ENCODE results near the gene SLC29A3. TPM values are rescaled to one million over a fixed set of nuclear protein-coding genes. Genes with fewer than 3 reads are reported as not detected.

Gene SLC29A3
- total and polyA plus RNA-seq, 2 of the 8 experiments (the other 6 are each of a cell fraction or from before 2014, with no cell fraction given), result 14.0 to 24.6 TPM

DNA sequence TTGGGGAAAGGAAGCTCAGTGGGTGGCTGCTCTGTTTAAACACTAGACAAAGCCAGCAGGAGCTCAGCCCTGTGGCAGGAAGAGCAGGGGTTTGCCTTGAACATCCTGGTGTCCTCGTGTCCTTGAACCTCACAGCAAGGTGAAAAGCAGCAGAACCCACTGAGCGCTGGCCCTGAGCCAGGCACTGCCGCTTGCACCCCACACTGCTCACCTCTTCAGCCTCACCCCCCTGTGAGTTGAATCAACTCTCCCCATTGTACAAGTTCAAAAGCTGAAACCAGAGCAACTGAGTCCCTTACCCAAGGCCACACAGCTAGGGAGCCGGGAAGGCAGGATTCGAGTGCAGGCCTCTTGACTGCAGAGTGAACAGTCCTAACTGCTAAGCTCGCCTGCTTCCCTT lies 32.0 kb downstream of the SLC29A3 start:
- Histone ChIP-seq H2BK5ac (ENCODE audit: low read depth, low read length) (no peak overlapping the region), H3K79me2 (ENCODE audit: control insufficient read depth in 1 of 2, insufficient read depth in 2 of 2, low read length in 2 of 2) (no peaks in the 10 kb centered on the region), H3K27ac (ENCODE audit: low read depth, low read length) (no peak overlapping the region), H3K79me1 (ENCODE audit: low read depth, low read length) (no peaks in the 10 kb centered on the region), H3K9ac (replicated peaks in 1 of 4; ENCODE audit: extremely low read depth in 1 of 4, low read depth in 3 of 4, low read length in 3 of 4) (no peak overlapping the region), H3K4me2 (ENCODE audit: insufficient read depth in 1 of 2, low read depth in 2 of 2, low read length in 2 of 2) (no peak overlapping the region), H4K91ac (replicated peaks; ENCODE audit: insufficient read length, low read length) (no peak overlapping the region), H2AFZ (ENCODE audit: low read length) (no peak overlapping the region), H2AK5ac (ENCODE audit: low read depth, low read length) (no peak overlapping the region), H3K4me3 (ENCODE audit: extremely low read depth in 1 of 4, insufficient read depth in 2 of 4, low read depth in 3 of 4, low read length in 4 of 4) (no peak overlapping the region), H3K18ac (ENCODE audit: extremely low read depth, low read length) (no peak overlapping the region), H3K4me1 (replicated peaks in 1 of 4; ENCODE audit: control insufficient read depth in 3 of 4, insufficient read depth in 4 of 4, low read length in 3 of 4) (peaks cover 0 to 19% (median 9%) of the 10 kb centered on the region in 4 experiments; a peak in 5 of 7 replicates), H3K14ac (ENCODE audit: insufficient read length) (no peak overlapping the region), H3K36me3 (ENCODE audit: control insufficient read depth in 2 of 4, insufficient read depth in 4 of 4, low read length in 3 of 4) (peaks cover 0 to 8% (median under 1%) of the 10 kb centered on the region in 4 experiments; a peak in 2 of 8 replicates), H3K9me3 (ENCODE audit: insufficient read depth in 2 of 2, low read depth in 1 of 2, low read length in 1 of 2) (no peaks in the 10 kb centered on the region), H3K23me2 (ENCODE audit: low read depth, low read length) (no peaks in the 10 kb centered on the region), H2BK15ac (ENCODE audit: low read length) (no peak overlapping the region), H3K4ac (replicated peaks; ENCODE audit: insufficient read length, low read depth, low read length) (no peak overlapping the region), H3K27me3 (replicated peaks in 1 of 4; ENCODE audit: control insufficient read depth in 3 of 4, extremely low read depth in 1 of 4, insufficient read depth in 3 of 4, low read length in 3 of 4) (no peaks in the 10 kb centered on the region), H4K5ac (ENCODE audit: insufficient read length, low read depth, low read length) (no peak overlapping the region), H2BK120ac (replicated peaks; ENCODE audit: low read depth, low read length) (no peak overlapping the region), H2BK20ac (ENCODE audit: low read length) (no peak overlapping the region), H4K20me1 (replicated peaks in 1 of 2; ENCODE audit: control insufficient read depth in 1 of 2, insufficient read depth in 2 of 2, low read length in 2 of 2) (peaks cover 0 to 6% of the 10 kb centered on the region in 2 experiments), H3K23ac (ENCODE audit: insufficient read length) (no peak overlapping the region), H4K8ac (ENCODE audit: extremely low read depth, insufficient read depth, low read length) (no peak overlapping the region), H3K56ac (replicated peaks; ENCODE audit: insufficient read length, low read depth, low read length) (no peak overlapping the region), H2BK12ac (ENCODE audit: low read depth, low read length) (no peak overlapping the region)
- DNase-seq (ENCODE audit: low read depth in 1 of 2, low spot score in 2 of 2), result no peak
- WGBS, 2 experiments (ENCODE audit: extremely low coverage in 1 of 2, insufficient coverage in 1 of 2, insufficient read length in 1 of 2, insufficient replicate concordance in 2 of 2, low coverage in 1 of 2, low lambda C conversion rate in 2 of 2, missing lambda C conversion rate in 1 of 2), result 78% methylated on average over 6 of the region's 6 CpGs; no CpG with 5 or more reads in 1 of the 2 experiments
- FAIRE-seq, result no peak
- TF ChIP-seq HDAC2 (IDR thresholded peaks at IDR 0.05; ENCODE audit: borderline replicate concordance in 1 of 2, low read depth in 2 of 2, low read length in 2 of 2) (no peak), TAF7 (optimal IDR thresholded peaks at IDR 0.05; ENCODE audit: borderline replicate concordance, low read depth, low read length) (no peak), RXRA (IDR thresholded peaks at IDR 0.05; ENCODE audit: insufficient read depth, low read depth, low read length) (no peak), EP300 (IDR thresholded peaks at IDR 0.05; ENCODE audit: borderline replicate concordance in 1 of 2, low read depth in 2 of 2, low read length in 2 of 2) (no peak)
- TF ChIP-seq, protein P1, sequence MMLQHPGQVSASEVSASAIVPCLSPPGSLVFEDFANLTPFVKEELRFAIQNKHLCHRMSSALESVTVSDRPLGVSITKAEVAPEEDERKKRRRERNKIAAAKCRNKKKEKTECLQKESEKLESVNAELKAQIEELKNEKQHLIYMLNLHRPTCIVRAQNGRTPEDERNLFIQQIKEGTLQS (IDR thresholded peaks at IDR 0.05; ENCODE audit: insufficient read depth, low read depth, low read length), result no peak
- POLR2A ChIA-PET (ENCODE audit: partially characterized antibody), result no interaction called here
- CTCF ChIA-PET (ENCODE audit: partially characterized antibody), result interaction anchor here (1.0 to 4.1 kb wide), 14 partner anchors 10 to 171 kb away, joined by 3 to 15 read pairs (median 4); partner anchors contain the start of gene SLC29A3

Measured in H1 (cell line).